HPDE6-E6E7 (cell line): ENCODE data around the gene PRKN.

Experiments used
- DNase-seq: peaks from one replicate; pipeline ENCODE4 v3.0.0; 2011; ENCODE audit warnings: missing footprints; ENCODE audit errors: extremely low spot score

The PRKN gene

DNA sequence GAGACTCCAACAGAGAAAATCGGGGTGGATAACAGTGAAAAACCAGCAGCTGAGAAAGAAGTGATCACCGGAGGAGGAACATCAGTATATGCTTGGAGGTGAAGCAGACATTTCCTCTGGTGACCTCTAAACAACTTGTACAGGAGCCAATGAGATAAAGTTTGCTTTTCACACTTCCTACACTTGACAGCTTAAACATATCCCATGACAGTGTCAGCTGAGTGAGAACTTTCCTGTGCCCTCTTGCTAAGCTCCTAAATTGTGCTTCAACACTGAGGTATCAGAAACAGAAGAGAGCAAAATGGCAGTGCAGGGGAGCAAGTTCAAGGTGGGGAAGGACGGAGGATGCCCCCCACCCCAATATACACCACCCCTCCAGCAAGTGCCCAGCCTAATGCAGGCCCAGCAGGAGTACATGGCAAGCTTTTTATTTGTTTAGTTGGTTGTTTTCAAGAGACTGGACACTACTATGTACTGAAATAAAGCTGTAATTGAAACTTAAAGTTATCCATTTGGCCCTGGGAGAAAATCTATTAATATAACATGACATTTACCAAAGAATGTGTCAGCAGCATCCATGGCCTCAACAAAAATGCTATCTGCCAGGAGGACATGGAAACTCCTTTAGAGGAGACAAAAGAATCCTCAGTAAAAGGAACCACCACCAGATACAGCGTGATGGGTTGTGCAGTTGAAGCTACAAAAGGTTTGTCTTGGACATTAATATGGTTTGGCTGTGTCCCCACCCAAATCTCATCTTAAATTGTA is 540.2 kb downstream of the PRKN start:
- no peak for DNase-seq

DNA sequence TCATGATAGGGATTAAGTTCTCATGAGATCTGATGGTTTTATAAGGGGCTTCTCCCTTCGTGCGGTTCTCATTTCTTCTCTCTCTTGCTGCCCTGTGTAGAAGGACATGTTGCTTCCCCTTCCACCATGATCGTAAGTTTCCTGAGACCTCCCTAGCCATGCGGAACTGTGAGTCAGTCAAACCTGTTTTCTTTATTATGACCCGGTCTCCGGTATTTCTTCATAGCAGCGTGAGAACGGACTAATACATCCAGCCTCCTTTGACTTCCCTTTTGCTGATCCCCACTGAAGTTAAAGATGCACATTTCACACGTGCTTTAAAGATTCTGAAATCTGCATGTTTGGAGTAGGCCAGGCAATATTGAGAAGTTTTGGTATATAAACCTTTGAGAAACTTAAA is 543.1 kb downstream of the PRKN start:
- no peak for DNase-seq

DNA sequence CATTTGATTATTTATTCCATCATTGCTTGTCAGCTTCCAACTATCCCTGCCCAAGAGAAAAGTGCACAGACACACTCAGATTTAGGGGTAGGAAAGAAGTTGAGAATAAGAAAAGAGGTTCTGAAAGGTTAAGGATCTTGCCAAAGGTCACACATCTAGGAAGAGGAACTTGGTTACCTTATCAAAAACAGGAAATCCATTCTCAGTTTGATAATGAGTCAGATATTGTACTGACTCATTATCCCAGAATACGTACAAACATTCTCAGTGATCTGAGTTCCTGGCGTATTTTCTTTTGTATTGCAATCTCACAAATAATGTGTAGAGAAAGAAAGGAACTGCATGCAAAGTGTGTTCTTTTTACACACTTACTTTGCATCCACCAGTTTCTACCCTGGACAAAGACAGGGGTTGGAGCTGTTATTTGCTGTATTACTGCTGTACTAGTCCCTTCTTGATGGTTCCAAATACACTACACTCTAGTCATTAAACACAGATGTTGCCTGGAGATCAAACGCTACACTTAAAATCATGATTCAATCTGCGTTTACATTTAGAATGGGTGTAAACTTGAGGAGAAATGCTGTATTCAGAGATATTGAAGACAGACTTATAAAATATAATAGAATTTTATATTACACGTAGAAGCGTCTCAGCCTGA is 545.7 kb downstream of the PRKN start:
- DNase-seq: no peak

DNA sequence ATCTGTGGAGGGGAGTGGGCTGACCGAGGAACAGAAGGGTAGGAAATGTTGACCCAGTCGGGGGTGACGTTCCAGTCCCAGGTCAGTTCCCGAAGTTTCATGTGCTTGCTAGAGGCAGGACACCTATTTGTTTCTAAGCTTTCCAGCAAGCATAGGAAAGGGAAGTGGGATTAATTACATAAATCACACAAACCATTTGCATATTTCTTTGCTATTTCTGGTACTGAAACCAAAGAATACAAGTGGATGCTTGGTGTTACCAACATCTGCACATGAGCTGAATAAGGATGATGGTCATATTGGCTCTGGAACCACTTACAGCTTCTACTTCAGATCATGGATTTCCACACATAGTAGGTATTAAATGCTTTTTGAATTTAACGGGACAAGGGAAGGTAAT is 546.5 kb downstream of the PRKN start:
- DNase-seq: no peak

DNA sequence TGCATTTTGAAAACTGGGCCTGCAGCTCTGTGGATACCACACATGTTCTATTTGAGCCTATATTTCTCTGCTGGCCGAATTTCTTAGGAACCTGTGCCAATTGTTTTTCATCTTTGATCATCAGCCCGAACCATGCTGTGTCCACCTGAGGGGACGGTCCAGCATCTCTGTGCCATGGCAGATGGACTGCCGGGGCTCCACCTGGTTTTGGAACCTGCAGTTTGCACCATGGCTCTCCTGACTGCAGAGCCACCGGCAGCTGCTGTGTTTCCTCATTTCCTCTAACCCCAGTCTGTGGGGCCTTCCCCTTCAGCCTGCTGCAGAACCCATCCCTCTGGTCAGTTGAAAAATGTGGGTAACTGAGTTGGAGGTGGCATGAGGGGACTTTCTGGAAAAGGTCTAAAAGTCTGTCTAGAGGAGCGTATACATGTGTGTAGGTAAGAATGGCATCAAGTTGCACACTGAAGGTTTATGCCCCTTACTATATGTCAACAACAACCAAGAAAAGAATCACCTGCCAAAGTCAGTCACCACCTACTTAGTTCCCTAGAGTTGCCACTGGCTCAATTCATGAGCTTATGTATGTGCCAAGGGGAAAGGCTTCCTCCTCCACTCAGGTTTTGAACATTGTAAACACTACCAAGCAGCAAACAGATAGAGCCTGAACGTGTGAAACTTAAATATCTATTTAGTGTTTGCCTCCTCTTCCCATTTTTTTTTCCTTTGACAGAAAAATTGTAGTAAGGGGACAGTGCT is 548.2 kb downstream of the PRKN start:
- no peak for DNase-seq

DNA sequence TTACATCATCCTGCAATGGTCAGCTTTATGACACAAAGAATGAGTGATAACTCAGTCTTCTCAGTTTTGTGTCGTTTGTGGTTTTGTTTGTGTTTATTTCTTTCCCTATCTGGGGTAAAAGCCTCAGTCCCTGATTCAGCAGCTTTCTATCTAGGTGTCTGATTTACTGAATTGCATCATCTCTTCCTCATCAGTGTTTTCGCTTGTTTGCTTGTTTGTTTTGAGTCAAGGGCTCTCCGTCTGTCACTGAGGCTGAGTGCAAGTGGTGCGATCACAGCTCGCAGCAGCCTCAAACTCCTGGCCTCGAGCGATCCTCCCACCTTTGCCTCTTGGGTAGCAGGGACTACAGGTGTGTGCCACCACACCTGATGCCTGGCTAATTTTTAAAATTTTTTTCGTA is 548.9 kb downstream of the PRKN start:
- DNase-seq: no peak

DNA sequence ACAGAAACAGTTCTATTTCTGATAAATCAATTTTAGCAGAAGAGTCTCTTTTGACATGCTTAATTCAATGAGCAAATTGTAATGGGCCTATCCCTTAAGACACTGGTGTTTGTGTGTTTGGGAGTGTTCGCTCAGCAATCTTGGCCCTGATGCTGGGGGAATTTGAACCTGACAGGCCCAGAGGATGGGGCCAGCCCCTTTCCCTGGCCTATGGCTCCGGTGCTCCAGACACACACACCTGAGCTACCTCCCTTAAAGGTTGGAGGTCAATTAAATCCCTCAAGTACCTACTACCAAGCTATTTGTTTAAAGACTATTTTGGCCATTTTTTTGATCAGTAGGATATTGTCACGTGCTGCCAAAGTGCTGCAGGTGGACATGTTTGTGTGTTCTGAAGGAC is 549.3 kb downstream of the PRKN start:
- DNase-seq: no peak

DNA sequence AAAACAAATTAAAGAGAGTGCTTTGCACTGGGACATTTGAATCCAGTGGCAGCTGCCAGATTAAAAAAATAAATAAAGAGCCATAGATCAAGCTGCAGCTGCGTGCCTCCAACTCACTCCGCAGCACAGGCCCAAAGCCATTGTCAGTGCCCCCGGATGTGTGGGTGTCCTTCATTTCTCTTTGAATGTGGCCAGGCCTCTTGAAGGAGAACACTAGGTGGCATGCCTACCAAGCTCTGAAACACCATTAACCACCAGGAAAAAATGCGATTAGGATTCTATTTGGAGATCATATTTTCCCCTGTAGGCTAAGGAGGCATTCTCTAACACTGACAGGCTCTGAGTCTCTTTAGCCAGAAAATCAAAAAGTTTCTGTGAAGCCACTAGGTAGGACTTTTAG is 549.8 kb downstream of the PRKN start:
- no peak for DNase-seq

DNA sequence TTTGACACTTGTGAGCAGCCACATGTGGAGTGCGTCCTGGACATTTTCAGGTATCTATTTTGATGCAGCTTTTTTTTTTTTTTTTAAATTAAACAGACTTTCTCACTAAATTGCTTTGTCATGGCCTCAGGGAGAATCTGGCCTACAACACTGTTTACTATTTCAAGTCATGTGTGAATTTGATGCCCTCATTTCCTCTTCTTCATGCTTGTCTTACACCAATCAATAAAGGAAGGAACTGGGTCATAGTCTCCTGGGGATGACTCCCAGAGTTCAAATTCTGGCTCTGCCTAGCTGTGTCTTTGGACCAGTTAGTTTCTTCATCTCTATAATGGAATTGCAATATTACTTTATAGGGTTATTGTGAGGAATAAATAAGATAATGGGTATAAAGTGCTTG is 554.1 kb downstream of the PRKN start:
- DNase-seq: no peak

DNA sequence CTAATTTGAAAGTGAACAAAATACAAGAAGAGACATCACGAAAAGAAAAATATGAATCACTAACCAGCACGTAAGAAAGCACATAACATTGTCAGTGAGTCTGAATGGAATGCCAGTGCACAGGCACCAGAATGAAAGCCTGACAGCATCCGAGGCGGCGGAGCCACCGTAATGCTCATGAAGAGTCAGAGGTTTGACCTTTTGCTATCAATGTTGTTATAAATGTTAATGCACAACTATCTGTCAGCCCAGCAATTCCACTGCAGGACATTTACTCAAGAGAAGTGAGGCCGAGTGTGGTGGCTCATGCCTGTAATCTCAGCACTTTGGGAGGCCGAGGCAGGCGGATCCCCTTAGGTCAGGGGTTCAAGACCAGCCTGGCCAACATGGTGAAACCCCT is 562.1 kb downstream of the PRKN start:
- no peak for DNase-seq

DNA sequence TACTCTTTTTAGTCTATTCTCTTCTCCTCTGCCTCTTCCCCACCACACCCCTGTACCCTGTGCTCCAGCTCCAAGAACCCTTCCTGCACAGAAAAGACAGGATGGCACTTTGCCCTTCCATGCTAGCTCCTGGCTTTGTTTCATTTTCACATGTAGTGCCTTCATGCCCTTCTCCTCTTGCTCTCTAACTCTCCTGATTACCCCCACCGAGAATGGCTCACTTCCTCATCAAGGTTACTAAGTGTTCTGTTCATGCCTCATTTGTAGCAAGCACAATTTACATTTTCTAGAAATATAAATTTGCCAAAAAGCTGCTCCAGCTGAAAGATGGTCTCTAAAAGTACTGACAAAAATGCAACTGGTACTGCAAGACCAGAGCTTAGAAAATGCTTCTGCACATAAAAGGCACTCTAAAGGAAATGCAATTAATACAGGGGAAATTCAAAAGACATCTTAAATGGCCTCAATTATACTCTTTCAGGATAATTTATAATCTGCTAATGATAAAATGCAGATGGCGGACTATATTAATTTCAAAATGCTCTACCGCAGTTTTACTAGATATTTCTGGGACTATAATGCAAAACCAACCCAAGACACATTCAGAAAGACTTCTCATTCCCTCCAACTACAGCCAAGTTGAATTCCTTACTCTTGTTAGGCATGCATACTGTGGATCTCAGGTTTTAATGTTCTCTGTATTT is 570.2 kb downstream of the PRKN start:
- no peak for DNase-seq

DNA sequence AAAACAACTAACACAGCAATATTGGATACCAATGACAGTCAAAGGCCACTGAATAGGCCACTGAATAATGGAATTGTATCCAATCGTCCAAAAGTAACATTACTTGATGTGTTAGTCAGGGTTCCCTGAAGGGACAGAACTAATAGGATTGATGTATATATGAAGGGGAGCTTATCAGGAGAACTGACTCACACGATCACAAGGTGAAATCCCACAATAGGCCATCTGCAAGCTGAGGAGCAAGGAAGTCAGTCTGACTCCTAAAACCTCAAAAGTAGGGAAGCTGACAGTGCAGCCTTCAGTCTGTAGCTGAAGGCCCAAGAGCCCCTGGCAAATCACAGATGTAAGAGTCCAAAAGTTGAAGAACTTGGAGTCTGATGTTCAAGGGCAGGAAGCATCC is 571.4 kb downstream of the PRKN start:
- DNase-seq: no peak

DNA sequence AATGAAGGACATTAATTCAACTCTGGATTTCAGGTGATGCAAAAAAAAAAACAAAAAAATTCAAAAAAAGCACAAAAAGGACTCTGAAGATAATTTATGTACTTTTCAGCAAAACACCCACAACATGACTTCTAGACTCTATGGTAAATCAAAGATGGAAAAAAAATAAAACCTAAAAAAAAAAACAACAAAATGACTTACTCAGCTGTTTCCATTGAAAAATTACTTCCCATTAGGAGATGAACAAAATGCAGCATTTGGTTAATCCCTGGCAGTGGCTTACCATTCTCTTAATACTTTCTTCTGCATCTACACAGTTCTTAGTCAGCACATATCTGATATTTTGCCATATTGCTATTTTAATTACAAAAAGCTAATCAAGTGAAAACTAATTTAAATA is 572.6 kb downstream of the PRKN start:
- no peak for DNase-seq

DNA sequence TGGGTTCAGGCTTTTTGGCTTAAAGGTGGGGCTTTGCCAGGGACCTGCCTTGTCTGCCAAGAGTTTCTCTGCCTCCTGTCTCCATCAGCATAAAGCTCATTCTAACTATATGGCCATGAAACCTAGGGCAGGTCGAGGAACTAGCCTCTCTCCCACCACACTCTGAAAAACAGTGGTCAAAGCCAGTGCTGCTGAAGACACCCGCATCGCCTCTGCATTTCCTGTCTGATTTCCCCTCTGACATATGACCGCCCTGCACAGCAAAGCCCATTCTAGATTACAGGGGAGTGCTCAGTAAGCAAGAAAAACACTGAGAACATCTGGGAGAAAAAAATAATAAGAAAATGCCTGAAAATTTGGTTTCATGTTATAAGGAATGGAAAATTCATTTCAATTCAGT is 573.6 kb downstream of the PRKN start:
- DNase-seq: no peak

DNA sequence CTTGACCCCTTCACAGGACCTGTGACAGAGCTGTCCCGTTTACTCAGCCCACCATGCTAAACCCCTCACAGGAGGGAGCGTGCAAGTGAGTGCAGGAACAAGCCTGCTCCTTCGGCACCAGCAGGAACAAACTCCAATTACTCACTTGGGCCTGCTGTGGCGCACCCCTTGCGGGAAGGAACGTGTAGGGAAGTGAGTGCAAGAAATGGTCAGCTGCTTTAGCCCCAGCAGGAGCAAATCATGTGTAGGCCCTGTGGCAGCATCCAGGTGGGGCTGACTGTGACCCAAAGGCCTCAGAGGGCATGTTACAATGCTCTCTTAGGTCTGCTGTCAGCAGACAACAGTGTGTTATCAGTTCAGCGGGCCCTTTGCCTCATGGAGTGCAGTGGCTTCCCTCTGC is 574.4 kb downstream of the PRKN start:
- DNase-seq: no peak

DNA sequence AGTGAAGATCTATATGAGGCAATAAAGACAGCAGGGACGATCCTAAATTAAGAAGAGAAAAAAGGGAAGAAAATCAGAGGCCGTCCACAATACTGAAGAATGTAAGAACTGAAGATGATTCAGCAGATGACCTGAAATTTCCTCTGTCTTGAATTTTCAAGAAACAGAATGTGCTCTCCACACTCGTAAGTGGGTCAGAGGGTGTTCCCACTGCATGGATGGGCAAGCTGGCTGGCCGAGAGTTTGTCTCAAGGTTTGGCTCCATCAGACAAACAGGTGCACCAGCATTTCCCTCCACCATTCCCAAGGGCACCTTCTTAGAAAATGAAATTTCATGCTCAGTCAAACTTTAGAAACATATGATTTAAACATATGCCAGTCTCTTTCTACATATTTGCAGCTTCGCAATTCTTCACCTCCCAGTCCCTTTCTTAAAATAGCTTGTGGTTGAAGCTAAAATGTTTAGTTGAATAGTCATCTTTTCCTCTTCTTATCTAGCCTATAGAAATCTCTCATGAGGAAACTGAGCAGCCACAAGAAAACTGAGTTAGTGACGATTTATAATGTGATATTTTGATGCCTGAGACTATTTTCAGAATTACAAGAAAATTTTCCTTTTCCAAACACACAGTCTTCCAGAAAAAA is 576.4 kb downstream of the PRKN start:
- no peak for DNase-seq

DNA sequence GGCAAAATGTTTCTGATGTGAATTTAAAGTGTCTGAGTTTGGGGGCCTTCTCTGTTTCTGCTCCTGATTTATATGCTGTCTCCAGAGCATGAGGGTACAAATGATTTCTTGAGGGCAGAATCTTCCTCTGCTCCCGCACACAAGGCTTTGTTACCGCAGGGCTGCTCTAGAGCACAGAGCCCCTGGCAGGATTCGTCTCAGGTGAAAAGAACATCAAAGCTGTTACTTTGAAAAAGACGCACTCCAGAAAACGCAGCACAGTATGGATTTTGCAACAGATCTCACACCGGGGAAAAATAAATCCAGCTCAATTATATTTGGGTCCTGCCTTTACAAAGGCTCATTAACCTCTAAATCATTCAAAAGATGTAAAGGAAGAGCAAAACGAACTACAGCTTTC is 577.3 kb downstream of the PRKN start:
- DNase-seq: no peak

DNA sequence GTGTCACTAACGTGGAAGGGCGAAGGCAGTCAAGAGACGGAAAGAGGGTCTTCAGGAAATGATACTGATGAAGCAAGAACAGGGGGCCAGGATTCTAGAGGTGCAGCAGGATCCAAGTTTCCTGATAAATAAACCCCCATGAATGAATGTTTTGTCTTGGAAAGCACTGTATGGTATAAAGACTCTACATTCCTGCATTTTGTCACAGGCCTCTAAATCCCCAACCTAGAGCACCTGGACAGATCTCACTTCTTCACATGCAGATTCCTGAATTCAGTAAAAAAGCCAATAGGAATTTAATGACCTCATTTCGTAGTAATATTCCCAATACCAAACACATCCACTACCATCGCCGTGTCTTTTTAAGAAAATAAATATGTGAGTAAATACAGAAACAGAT is 577.8 kb downstream of the PRKN start:
- no peak for DNase-seq

DNA sequence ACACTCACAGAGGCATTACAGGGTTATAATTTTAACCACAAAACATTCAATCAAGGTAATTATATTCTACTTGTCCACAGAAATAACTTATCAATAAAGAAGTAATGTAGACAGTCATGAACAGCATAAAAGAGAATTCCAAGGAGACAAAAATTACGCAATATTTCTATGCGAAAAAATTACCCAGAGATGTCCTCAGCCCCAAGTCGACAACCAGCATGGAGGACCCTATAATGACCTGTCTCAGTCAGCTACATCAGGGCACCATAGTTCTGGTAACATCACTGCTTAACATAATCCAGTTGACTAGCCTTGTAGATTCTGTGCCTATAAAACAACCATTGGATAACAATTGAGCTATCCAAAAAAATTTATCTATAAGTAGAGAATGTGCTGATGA is 579.8 kb downstream of the PRKN start:
- no peak for DNase-seq

DNA sequence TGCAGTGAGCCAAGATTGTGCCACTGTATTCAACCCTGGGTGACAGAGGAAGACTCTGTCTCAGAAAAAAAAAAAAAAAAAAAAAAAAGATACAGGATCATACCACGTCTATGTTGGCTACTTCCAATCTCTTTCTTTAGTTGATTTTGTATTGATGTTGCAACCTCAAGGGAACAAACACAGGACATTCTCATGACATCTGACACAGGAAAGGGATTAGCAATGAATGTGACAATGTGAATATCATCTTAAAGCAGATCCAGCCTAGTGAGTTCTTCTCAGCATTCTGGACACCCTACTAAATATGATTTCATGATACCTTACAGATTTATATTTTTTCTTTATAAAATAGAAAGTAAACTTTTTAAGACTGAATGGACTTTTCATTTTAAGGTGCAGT is 580.3 kb downstream of the PRKN start:
- no peak for DNase-seq

DNA sequence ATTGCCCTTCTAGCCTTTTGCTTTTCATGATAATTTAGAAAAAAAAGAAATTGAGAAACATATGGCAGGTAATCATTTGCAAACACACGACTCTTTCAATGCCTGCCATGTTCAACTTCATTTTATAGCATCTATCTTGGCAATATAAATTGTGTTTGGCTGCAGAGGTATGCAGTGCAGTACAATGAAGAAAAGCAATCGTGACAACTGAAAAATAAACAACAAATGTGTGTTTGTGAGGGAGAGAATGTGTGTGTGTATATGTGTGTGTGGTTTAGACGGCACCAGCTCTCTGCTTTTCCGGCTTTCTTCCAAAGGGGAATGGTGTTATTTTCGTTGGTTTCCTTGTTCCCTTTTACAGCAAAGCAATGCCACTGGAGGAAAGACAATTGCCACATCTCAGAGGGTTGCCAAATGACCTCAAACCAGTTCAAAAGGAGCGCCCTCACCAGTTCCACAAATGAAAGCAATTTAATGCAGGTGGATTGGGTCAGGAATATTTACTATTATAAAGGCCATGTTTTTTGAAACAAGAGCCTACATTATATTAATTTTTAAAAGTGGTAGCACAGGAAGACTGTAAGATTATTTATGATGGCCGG is 587.2 kb downstream of the PRKN start:
- DNase-seq: no peak

DNA sequence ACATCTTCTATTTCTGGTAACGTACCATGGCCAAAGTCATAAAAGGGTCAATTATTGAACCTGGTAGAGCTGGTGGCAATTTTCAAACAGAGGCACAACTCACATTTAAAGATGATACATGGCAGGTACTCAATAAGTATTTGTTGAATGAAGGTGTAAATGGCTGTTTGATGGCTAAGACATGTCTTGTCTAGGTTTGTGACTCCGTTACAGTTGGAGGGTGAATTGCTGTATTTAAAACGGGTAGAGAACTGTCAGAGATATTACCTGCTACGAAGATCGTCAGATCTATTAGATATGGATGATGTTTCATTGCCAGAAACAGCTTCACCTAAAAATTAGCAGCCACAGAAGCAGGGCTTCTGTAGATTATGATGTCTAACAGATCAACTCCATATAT is 601.9 kb downstream of the PRKN start:
- no peak for DNase-seq
